ENCODE results near the gene KRT16.

Gene KRT16

DNA sequence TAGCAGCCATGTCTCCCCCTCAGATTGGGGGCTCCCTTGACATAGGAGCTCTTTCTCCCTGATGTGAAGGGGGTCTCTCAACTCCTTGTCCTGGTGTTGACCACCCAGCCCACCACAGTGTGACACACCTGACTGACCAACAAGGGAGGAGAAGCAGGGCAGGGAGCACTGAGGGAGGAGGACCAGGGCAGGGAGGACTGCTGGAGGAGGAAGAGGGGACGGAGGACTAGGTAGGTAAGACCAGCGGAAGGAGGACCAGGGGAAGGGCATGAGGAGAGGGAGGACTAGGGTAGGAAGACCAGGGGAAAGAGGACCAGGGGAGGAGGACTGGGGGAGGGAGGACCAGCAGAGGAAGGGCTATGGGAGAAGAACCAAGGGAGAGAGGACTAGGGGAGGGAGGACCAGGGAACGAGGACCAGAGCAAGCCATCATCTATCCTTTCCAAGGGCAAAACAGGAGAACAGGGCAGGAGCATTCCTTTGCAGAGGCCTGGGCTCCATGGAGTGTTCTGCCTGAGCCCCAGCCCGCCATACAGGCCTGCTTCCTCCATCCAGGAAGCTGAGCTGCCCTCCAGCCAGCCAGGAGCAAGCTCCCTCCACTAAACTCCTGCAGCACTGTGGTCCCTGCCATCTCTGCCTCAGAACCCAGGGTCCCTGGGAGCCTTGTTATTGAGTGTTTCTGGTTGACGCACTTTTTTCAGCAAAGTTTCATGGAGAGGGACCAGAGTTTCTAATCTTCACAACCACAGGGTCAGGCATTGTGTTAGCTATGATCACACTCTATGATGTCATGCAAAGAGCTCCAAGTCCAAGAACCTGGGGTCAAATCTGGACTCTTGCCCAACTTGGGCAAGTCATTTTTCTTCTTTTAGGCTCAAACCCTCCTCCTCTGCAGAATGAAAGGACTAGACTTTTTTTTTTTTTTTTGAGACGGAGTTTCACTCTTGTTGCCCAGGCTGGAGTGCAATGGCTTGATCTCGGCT, 27.2 kb upstream of the KRT16 start:
- no peak overlapping the region for H3K4me3 ChIP-seq (ENCODE audit: low read length)
- no peaks in the 10 kb centered on the region for H3K9me3 ChIP-seq (replicated peaks; ENCODE audit: low read length)
- no peak overlapping the region for H3K4me2 ChIP-seq (ENCODE audit: low read length)
- H3K4me1 ChIP-seq (ENCODE audit: control insufficient read depth, insufficient read depth, low read length), result peaks cover 7% of the 10 kb centered on the region
- H3K27me3 ChIP-seq (ENCODE audit: control insufficient read depth, insufficient read depth, low read length), result peaks cover 3% of the 10 kb centered on the region
- no peaks in the 10 kb centered on the region for H3K36me3 ChIP-seq (ENCODE audit: insufficient read depth, low read length)
- H3K9ac ChIP-seq (ENCODE audit: low read depth, low read length), result no peak overlapping the region

DNA sequence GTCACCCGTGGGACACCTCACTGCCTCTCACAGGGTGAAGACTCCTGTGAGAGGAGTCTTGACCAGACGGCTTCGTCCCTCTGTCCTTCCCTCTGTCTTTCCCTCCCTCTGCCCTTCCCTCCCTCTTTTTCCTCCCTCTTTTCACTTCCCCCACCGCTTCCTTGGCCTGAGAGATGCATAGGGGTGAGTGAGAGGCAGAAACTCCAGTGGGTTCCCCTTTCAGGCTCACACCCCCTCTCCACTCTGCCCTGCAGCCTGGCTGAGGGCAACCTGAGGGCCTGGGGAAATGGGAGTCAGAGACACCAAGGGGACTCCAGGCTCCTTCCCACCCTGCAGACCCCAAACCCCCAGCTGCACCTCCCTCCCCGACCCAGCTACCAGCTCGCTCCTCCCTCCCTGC, 26.4 kb upstream of the KRT16 start:
- Histone ChIP-seq H3K9me3 (replicated peaks; ENCODE audit: low read length) (no peaks in the 10 kb centered on the region), H3K4me1 (ENCODE audit: control insufficient read depth, insufficient read depth, low read length) (peaks cover 9% of the 10 kb centered on the region), H3K27me3 (ENCODE audit: control insufficient read depth, insufficient read depth, low read length) (peaks cover 3% of the 10 kb centered on the region), H3K9ac (ENCODE audit: low read depth, low read length) (no peak overlapping the region), H3K4me2 (ENCODE audit: low read length) (no peak overlapping the region), H3K36me3 (ENCODE audit: insufficient read depth, low read length) (no peaks in the 10 kb centered on the region), H3K4me3 (ENCODE audit: low read length) (no peak overlapping the region)

DNA sequence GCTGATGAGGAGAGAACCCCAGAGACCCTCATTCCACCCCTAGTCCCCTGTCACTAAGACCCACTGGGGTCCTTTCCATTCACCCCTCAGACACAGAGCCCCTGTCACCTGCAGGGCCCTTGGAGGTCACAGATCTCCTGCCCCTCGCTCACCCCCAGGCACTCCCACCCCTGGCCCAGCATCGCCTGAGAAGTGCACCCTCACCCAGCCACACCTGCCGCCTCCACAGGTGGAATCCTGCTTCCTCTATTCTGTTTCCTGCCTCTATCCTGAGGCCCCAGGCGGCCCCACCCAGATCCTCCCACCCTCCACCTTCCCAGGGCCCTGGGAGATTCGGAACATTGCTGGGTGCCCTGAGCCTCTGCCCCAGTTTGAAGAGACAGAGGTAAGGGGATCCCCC, 25.6 kb upstream of the KRT16 start:
- Histone ChIP-seq H3K4me1 (ENCODE audit: control insufficient read depth, insufficient read depth, low read length) (peaks cover 9% of the 10 kb centered on the region), H3K36me3 (ENCODE audit: insufficient read depth, low read length) (no peaks in the 10 kb centered on the region), H3K4me2 (ENCODE audit: low read length) (no peak overlapping the region), H3K9me3 (replicated peaks; ENCODE audit: low read length) (no peaks in the 10 kb centered on the region), H3K27me3 (ENCODE audit: control insufficient read depth, insufficient read depth, low read length) (peaks cover 3% of the 10 kb centered on the region), H3K9ac (ENCODE audit: low read depth, low read length) (no peak overlapping the region), H3K4me3 (ENCODE audit: low read length) (no peak overlapping the region)

DNA sequence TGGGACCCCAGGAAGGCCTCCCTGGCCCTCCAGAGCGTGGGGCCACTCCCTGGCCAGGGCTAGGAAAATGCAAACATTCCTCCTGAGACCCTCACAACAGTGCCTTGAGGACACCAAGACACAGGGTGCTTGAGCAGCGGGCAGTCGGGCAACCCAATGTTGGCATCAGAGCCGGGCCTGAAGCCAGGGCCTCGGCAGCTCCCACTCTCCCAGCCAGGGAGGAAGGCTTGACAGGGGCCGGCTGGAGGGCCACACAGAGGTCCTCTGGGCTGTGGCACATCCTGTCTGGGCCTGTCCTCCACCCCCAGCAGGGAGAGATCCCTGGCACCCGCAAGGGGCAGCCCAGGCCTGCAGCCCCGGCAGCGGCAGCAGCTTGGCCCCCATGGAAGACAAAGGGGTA, 24.1 kb upstream of the KRT16 start:
- Histone ChIP-seq H3K4me2 (ENCODE audit: low read length) (no peak overlapping the region), H3K9me3 (replicated peaks; ENCODE audit: low read length) (no peaks in the 10 kb centered on the region), H3K27me3 (ENCODE audit: control insufficient read depth, insufficient read depth, low read length) (peaks cover 3% of the 10 kb centered on the region), H3K9ac (ENCODE audit: low read depth, low read length) (no peak overlapping the region), H3K4me1 (ENCODE audit: control insufficient read depth, insufficient read depth, low read length) (peaks cover 9% of the 10 kb centered on the region), H3K36me3 (ENCODE audit: insufficient read depth, low read length) (no peaks in the 10 kb centered on the region), H3K4me3 (ENCODE audit: low read length) (no peak overlapping the region)

DNA sequence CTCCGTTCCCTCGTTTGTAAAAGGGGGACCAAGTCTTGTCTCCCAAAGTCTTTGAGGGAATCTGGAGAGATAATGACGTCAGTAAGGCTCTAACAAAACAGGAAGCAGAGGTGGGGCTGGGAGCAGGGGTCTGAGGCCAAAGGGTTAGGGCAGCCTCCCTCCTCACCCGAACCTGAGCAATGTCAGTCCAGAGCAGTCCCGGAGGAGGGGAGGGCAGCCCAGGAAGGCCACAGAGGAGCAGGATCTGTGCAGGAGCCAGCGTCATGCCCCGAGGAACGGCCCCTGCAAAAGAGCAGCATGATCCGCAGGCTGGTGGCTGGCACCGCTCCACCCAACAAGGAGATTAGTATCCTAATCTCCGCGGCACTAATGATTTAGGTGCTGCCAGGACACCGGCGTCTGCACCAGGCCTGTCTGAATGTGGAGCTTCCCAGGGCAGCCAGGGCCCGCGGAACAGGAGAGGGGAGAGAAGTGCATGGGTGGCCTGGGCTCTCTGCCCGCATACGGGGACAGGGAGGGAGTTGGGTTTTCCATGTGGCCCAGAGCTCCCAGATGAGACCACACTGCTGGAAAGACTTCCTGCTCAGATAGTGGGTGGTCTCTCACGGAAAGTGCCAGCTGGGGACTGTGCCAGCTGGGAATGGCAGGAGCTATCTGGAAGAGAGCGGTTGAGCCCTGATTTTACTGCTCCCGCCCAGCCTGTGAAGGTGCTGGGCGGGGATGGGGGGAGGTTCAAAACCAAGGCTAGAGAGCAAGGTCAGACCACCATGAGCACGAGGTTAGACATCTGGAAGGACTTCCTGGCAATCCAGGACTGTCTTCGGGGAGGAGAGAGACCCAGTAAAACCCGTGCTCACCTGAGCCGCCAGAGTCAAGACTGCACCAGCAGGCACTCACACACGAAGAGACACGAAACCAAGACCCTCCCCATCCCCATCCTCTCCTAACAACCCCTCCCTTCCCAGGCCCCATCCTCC, 22.8 kb upstream of the KRT16 start:
- peaks cover 9% of the 10 kb centered on the region for H3K4me1 ChIP-seq (ENCODE audit: control insufficient read depth, insufficient read depth, low read length)
- no peaks in the 10 kb centered on the region for H3K36me3 ChIP-seq (ENCODE audit: insufficient read depth, low read length)
- no peak overlapping the region for H3K9ac ChIP-seq (ENCODE audit: low read depth, low read length)
- no peak overlapping the region for H3K4me3 ChIP-seq (ENCODE audit: low read length)
- H3K27me3 ChIP-seq (ENCODE audit: control insufficient read depth, insufficient read depth, low read length), result peaks cover 3% of the 10 kb centered on the region
- H3K4me2 ChIP-seq (ENCODE audit: low read length), result peak overlapping the region; percentile 51
- H3K9me3 ChIP-seq (replicated peaks; ENCODE audit: low read length), result no peaks in the 10 kb centered on the region

DNA sequence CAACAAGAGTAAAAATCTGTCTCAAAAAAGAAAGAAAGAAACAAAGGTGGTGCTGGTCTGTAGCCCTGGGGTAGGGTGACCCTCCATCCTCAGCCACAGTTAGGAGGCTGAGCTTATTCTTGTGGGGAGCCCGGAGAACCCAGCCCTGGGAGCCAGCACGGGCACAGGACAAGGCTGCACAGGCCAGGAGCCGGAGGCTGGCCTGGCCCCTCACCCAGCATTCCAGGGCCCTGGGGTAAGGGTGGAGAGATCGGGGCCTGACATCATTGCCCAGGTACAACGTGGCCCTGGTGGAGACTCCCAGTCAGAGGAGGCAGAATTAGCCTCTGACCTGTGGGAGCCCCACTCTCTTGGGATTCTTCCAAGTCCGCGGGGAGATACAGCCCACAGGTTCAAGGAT, 22.1 kb upstream of the KRT16 start:
- Histone ChIP-seq H3K4me3 (ENCODE audit: low read length) (no peak overlapping the region), H3K36me3 (ENCODE audit: insufficient read depth, low read length) (no peaks in the 10 kb centered on the region), H3K9ac (ENCODE audit: low read depth, low read length) (no peak overlapping the region)

DNA sequence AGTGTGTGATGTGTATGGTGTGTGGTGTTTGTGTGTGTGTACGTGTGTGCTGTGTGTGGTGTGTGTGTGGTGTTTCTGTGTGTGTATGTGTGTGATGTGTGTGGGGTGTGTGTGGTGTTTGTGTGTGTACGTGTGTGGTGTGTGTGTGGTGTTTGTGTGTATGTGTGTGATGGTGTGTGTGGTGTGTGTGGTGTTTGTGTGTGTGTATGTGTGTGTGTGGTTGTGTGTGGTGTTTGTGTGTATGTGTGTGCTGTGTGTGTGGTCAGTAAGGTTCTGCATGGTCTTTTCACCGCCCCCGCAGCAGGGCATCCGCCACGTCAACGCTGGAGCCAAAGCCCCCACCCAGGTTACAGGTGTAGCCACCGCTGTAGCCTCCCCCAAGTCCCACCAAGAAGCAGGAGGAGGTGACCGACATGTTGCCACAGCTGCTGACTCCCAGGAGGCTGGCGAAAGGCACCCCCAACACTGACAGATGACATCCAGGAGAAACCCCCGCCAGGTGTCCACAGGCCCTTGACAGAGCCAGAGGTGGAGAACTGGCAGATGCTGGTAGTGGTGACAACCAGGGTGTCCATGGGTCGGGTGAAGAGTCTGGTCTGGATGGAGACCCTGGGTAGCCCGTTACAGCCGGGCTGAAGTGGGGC, 21.1 kb upstream of the KRT16 start:
- Histone ChIP-seq H3K9ac (ENCODE audit: low read depth, low read length) (no peak overlapping the region), H3K36me3 (ENCODE audit: insufficient read depth, low read length) (no peaks in the 10 kb centered on the region), H3K4me2 (ENCODE audit: low read length) (no peak overlapping the region), H3K9me3 (replicated peaks; ENCODE audit: low read length) (no peaks in the 10 kb centered on the region), H3K4me3 (ENCODE audit: low read length) (no peak overlapping the region), H3K27me3 (ENCODE audit: control insufficient read depth, insufficient read depth, low read length) (peaks cover 3% of the 10 kb centered on the region), H3K4me1 (ENCODE audit: control insufficient read depth, insufficient read depth, low read length) (peaks cover 9% of the 10 kb centered on the region)

More for the DNA sequence above, 22.1 kb upstream of the KRT16 start:
- H3K9me3 ChIP-seq (replicated peaks; ENCODE audit: low read length), result no peaks in the 10 kb centered on the region
- peak overlapping the region; percentile 51 for H3K4me2 ChIP-seq (ENCODE audit: low read length)
- H3K4me1 ChIP-seq (ENCODE audit: control insufficient read depth, insufficient read depth, low read length), result peaks cover 9% of the 10 kb centered on the region
- H3K27me3 ChIP-seq (ENCODE audit: control insufficient read depth, insufficient read depth, low read length), result peaks cover 3% of the 10 kb centered on the region

DNA sequence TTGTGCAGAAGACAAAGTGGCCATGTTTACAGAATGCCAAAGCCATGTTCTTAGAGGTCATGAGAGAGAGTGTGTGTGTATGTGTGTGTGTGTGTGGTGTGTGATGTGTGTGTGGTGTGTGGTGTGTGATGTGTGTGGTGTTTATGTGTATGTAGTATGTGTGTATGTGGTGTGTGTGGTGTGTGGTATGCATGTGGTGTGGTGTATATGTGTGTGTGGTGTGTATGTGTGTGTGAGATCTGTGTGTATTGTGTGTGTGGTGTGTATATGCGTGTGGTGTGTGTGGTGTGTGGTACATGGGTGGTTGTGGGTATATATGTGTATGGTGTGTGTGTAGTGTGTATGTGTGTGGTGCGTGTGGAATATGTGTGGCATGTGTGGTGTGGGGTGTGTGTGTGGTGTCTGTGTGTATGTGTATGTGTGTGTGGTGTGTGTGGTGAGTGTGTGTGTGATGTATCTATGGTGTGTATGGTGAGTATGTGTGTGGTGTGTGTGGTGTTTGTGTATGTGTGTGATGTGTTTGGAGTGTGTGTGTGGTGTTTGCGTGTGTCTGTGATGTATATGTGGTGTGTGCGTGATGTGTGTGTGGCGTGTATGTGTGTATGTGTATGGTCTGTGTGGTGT, 20.0 kb upstream of the KRT16 start:
- Histone ChIP-seq H3K9me3 (replicated peaks; ENCODE audit: low read length) (no peaks in the 10 kb centered on the region), H3K9ac (ENCODE audit: low read depth, low read length) (no peak overlapping the region), H3K4me3 (ENCODE audit: low read length) (no peak overlapping the region), H3K36me3 (ENCODE audit: insufficient read depth, low read length) (no peaks in the 10 kb centered on the region), H3K4me2 (ENCODE audit: low read length) (no peak overlapping the region), H3K4me1 (ENCODE audit: control insufficient read depth, insufficient read depth, low read length) (peaks cover 9% of the 10 kb centered on the region), H3K27me3 (ENCODE audit: control insufficient read depth, insufficient read depth, low read length) (peaks cover 7% of the 10 kb centered on the region)

DNA sequence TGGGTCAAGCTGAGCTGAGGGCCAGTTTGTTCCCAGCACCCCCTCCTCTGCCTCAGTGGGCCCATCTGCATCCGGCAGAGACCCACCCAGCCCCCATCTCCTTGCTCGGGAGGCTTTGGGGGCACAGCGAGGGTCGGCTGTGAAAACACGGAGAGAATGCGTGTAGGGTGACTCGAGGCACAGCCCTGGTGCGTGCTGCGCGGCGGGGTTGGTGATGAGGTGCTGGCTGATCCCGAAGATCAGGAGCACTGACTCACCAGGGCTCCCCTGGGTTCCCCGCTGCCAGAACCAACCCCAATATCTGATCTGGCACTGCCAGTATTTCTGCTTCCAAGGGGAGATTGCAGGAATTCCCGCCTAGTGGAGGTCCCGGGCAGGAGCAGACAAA, 19.3 kb upstream of the KRT16 start:
- no peak overlapping the region for H3K9ac ChIP-seq (ENCODE audit: low read depth, low read length)

DNA sequence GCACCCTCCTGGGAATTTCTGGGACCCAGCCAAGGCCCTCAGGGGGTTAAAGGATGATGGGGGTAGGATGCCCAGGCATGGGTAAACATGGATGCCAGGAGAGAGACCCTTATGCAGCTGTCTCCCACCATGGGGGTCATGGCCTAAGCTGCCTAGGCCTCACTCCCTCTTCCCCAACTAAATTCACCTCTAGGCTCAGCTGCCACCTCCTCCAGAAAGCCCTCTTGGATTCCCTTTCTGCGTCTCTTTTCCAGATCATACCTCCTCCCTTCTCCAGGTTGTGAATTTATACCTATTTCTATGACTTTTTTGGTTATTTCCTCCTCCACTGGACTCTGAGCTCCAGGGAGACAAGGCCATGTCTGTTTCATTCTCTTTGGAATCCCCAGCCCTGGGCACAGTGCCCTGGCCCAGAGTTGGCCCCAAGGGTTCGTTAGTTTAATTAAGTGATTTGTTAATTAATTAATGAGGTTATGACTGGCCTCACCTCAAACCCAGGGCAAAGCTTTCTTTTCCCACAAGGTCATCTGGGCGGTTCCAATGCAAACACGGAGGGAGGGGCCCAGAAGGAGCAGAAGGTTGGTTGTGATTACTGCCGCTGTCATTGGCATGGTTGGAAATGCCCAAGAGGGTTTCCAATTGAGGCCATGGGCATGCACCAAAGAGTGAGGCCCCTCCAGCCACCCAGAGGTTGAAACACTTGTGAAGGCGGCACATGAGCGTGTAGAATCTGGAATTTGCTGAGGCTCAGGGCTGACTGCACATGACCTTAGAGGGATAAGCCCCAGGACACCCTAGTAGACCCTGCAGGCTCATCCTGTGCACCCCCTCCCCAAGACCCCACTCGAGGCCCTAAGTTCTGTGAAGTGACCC, 18.7 kb upstream of the KRT16 start:
- Histone ChIP-seq H3K4me1 (ENCODE audit: control insufficient read depth, insufficient read depth, low read length) (peaks cover 9% of the 10 kb centered on the region), H3K9me3 (replicated peaks; ENCODE audit: low read length) (no peaks in the 10 kb centered on the region), H3K27me3 (ENCODE audit: control insufficient read depth, insufficient read depth, low read length) (peaks cover 4% of the 10 kb centered on the region), H3K36me3 (ENCODE audit: insufficient read depth, low read length) (no peaks in the 10 kb centered on the region), H3K4me3 (ENCODE audit: low read length) (no peak overlapping the region), H3K4me2 (ENCODE audit: low read length) (no peak overlapping the region), H3K9ac (ENCODE audit: low read depth, low read length) (no peak overlapping the region)

More for the DNA sequence above, 19.3 kb upstream of the KRT16 start:
- H3K4me2 ChIP-seq (ENCODE audit: low read length), result no peak overlapping the region
- no peak overlapping the region for H3K4me3 ChIP-seq (ENCODE audit: low read length)
- H3K9me3 ChIP-seq (replicated peaks; ENCODE audit: low read length), result no peaks in the 10 kb centered on the region
- H3K36me3 ChIP-seq (ENCODE audit: insufficient read depth, low read length), result no peaks in the 10 kb centered on the region
- peaks cover 9% of the 10 kb centered on the region for H3K4me1 ChIP-seq (ENCODE audit: control insufficient read depth, insufficient read depth, low read length)
- peaks cover 5% of the 10 kb centered on the region for H3K27me3 ChIP-seq (ENCODE audit: control insufficient read depth, insufficient read depth, low read length)

Measured in skeletal muscle satellite cell (primary cell).